SK-N-SH treated with all-trans-retinoic acid at 6 μM for 48 hours (cell line): ENCODE measurements around the gene C11orf21.

Experiments
- ATAC-seq: fragments of 200-7000 bp; cut with Tn5 transposase; 3 replicates; pipeline ENCODE4 v1.9.1; 2020; ENCODE audit warnings: mild to moderate bottlenecking, moderate library complexity
- CREB5 ChIP-seq: fragments of 250-450 bp; sonication (Bioruptor Pico); IDR thresholded peaks from 2 replicates; pipeline ENCODE4 v1.5.1; 2020; ENCODE audit warnings: low read depth, mild to moderate bottlenecking, moderate library complexity
- CSDC2 ChIP-seq: fragments of 250-450 bp; sonication (Bioruptor Pico); IDR thresholded peaks from 2 replicates; pipeline ENCODE4 v1.5.0; 2020; ENCODE audit warnings: mild to moderate bottlenecking, moderate library complexity
- CSRNP3 ChIP-seq: fragments of 250-450 bp; sonication (Bioruptor Pico); IDR thresholded peaks from 2 replicates; pipeline ENCODE4 v1.5.1; 2021; ENCODE audit warnings: mild to moderate bottlenecking, moderate library complexity
- ESRRG ChIP-seq: fragments of 250-450 bp; sonication (Bioruptor Pico); IDR thresholded peaks from 2 replicates; pipeline ENCODE4 v1.6.1; 2021; ENCODE audit warnings: mild to moderate bottlenecking
- GLIS3 ChIP-seq: fragments of 250-450 bp; sonication (Bioruptor Pico); IDR thresholded peaks from 2 replicates; pipeline ENCODE4 v1.5.0; 2020; ENCODE audit warnings: mild to moderate bottlenecking, moderate library complexity
- ISL1 ChIP-seq: fragments of 250-450 bp; sonication (Bioruptor Pico); IDR thresholded peaks from 2 replicates; pipeline ENCODE4 v2.1.2; 2022; ENCODE audit warnings: mild to moderate bottlenecking, moderate library complexity
- OSR1 ChIP-seq: fragments of 250-450 bp; sonication (Bioruptor Pico); IDR thresholded peaks from 2 replicates; pipeline ENCODE4 v1.8.0; 2022; ENCODE audit warnings: moderate library complexity, mild to moderate bottlenecking, inconsistent platforms
- PATZ1 ChIP-seq: fragments of 250-450 bp; sonication (Bioruptor Pico); IDR thresholded peaks from 2 replicates; pipeline ENCODE4 v1.8.0; 2020; ENCODE audit warnings: mild to moderate bottlenecking, moderate library complexity, borderline replicate concordance
- POU6F1 ChIP-seq: fragments of 250-450 bp; sonication (Bioruptor Pico); IDR thresholded peaks from 2 replicates; pipeline ENCODE4 v1.8.0; 2021; ENCODE audit warnings: low read depth, mild to moderate bottlenecking, moderate library complexity, borderline replicate concordance
- RARB ChIP-seq: fragments of 250-450 bp; sonication (Bioruptor Pico); IDR thresholded peaks from 2 replicates; pipeline ENCODE4 v1.8.0; 2021; ENCODE audit warnings: mild to moderate bottlenecking, moderate library complexity
- SNAI2 ChIP-seq: fragments of 250-450 bp; sonication (Bioruptor Pico); IDR thresholded peaks from 2 replicates; pipeline ENCODE4 v1.5.0; 2020; ENCODE audit warnings: mild to moderate bottlenecking, moderate library complexity
- TOX ChIP-seq: fragments of 250-450 bp; sonication (Bioruptor Pico); IDR thresholded peaks from 2 replicates; pipeline ENCODE4 v1.8.0; 2021; ENCODE audit warnings: mild to moderate bottlenecking, moderate library complexity, borderline replicate concordance
- TSHZ2 ChIP-seq: fragments of 250-450 bp; sonication (Bioruptor Pico); IDR thresholded peaks from 2 replicates; pipeline ENCODE4 v1.5.0; 2020; ENCODE audit warnings: mild to moderate bottlenecking, moderate library complexity
- ZC3H10 ChIP-seq: fragments of 250-450 bp; sonication (Bioruptor Pico); IDR thresholded peaks from 2 replicates; pipeline ENCODE4 v1.5.1; 2021; ENCODE audit warnings: mild to moderate bottlenecking, moderate library complexity
- ZFP3 ChIP-seq: fragments of 250-450 bp; sonication (Bioruptor Pico); IDR thresholded peaks from 2 replicates; pipeline ENCODE4 v1.5.0; 2020; ENCODE audit warnings: mild to moderate bottlenecking, moderate library complexity
- ZNF565 ChIP-seq: fragments of 450-650 bp; formaldehyde crosslinking; conservative IDR thresholded peaks from 2 replicates; pipeline ENCODE4 v1.5.0; 2020; ENCODE audit warnings: low read depth, mild to moderate bottlenecking, moderate library complexity
- ZNF70 ChIP-seq: fragments of 450-650 bp; formaldehyde crosslinking; IDR thresholded peaks from 2 replicates; pipeline ENCODE4 v1.5.0; 2020; ENCODE audit warnings: mild to moderate bottlenecking, moderate library complexity
- ZNF8 ChIP-seq: fragments of 450-650 bp; formaldehyde crosslinking; IDR thresholded peaks from 2 replicates; pipeline ENCODE4 v1.5.0; 2020; ENCODE audit warnings: mild to moderate bottlenecking, moderate library complexity

The C11orf21 gene

GRCh38 chr11:2301631-2302305 lies at the start of gene C11orf21, which contains the start of gene TSPAN32:
TSS of gene C11orf21 (minus strand) at chr11:2301918. CDS start at chr11:2301808, 110 bp downstream.
TSS of gene TSPAN32 (plus strand) at chr11:2302013. CDS start at chr11:2302150, 137 bp downstream.
- no peak for ATAC-seq
- no peak for TF ChIP-seq ZNF70 (CRISPR knock-in tag)
- TF ChIP-seq CSDC2 (CRISPR knock-in tag) = no peak
- TF ChIP-seq ZNF8 = no peak
- TF ChIP-seq ZFP3 (CRISPR knock-in tag) = no peak
- TF ChIP-seq TOX (CRISPR knock-in tag) = no peak
- no peak for TF ChIP-seq ZC3H10 (CRISPR knock-in tag)
- no peak for TF ChIP-seq TSHZ2 (CRISPR knock-in tag)
- no peak for TF ChIP-seq PATZ1 (CRISPR knock-in tag)
- no peak for TF ChIP-seq ISL1
- TF ChIP-seq ESRRG (CRISPR knock-in tag) = no peak
- TF ChIP-seq CSRNP3 = no peak
- no peak for TF ChIP-seq RARB (CRISPR knock-in tag)
- no peak for TF ChIP-seq ZNF565 (CRISPR knock-in tag)
- TF ChIP-seq CREB5 (CRISPR knock-in tag) = no peak
- no peak for TF ChIP-seq GLIS3 (CRISPR knock-in tag)
- no peak for TF ChIP-seq POU6F1 (CRISPR knock-in tag)
- no peak for TF ChIP-seq OSR1 (CRISPR knock-in tag)
- TF ChIP-seq, all 23 proteins: peak for 0

- no peak for TF ChIP-seq ESRRG (CRISPR knock-in tag)
- no peak for TF ChIP-seq CSDC2 (CRISPR knock-in tag)
- TF ChIP-seq ZNF70 (CRISPR knock-in tag) = no peak
- TF ChIP-seq RARB (CRISPR knock-in tag) = no peak
- no peak for TF ChIP-seq ZC3H10 (CRISPR knock-in tag)
- no peak for TF ChIP-seq SNAI2 (CRISPR knock-in tag)
- TF ChIP-seq POU6F1 (CRISPR knock-in tag) = no peak
- TF ChIP-seq ZFP3 (CRISPR knock-in tag) = no peak
- TF ChIP-seq ZNF565 (CRISPR knock-in tag) = no peak
- no peak for TF ChIP-seq PATZ1 (CRISPR knock-in tag)
- TF ChIP-seq GLIS3 (CRISPR knock-in tag) = no peak
- ATAC-seq = no peak
Observed at GRCh38 chr11:2348986-2349385, 47.3 kb upstream of the C11orf21 start.
